Ascending aorta (tissue), 2 donors: ENCODE measurements around the gene TRAF2. TPM values are rescaled to one million over a fixed set of nuclear protein-coding genes. Genes with fewer than 3 reads are reported as not detected.

Experiments
- DNase-seq, 2 donors: peaks; one replicate each; pipeline ENCODE4 v3.0.0-alpha.2; 2019; ENCODE audit warnings: low spot score in 2 of 2
- H3K27ac ChIP-seq, 2 donors: fragments of 200-600 bp; sonication (generic); one replicate each; pipeline ENCODE4 v1.5.1; 2016 to 2017; ENCODE audit warnings: mild to moderate bottlenecking in 1 of 2
- H3K27me3 ChIP-seq: fragments of 200-600 bp; sonication (generic); one replicate; pipeline ENCODE4 v1.5.1; 2017
- H3K36me3 ChIP-seq, 2 donors: fragments of 200-600 bp; sonication (generic); one replicate each; pipeline ENCODE4 v1.5.1; 2016
- H3K4me1 ChIP-seq, 2 donors: fragments of 200-600 bp; sonication (generic); one replicate each; pipeline ENCODE4 v1.5.1; 2016 to 2017; ENCODE audit warnings: mild to moderate bottlenecking in 1 of 2
- H3K4me3 ChIP-seq, 2 donors: fragments of 200-600 bp; sonication (generic); one replicate each; pipeline ENCODE4 v1.5.1; 2016 to 2017; ENCODE audit warnings: mild to moderate bottlenecking in 1 of 2
- H3K9me3 ChIP-seq, 2 donors: fragments of 200-600 bp; sonication (generic); one replicate each; pipeline ENCODE4 v1.5.1; 2016
- intact Hi-C: fragments of 100-400 bp; cut with DNase I; formaldehyde crosslinking; loops from one replicate; pipeline ENCODE4 v1.15.1; 2023
- total RNA-seq: library from RNA; depleted of rRNA; stranded (reverse); fragments of >200 nt; gene quantifications from one replicate; pipeline ENCODE4 v1.1.0, GENCODE V29; 2016
- TF ChIP-seq, protein P1 (sequence below), 3 experiments: fragments of 200-600 bp in 2 of 3; fragments of 450-650 bp in 1 of 3; sonication (generic) in 2 of 3; IDR thresholded peaks; one replicate each; pipeline ENCODE4 v1.5.1; 2016 to 2019; ENCODE audit warnings: antibody characterized with exemption in 3 of 3, mild to moderate bottlenecking in 1 of 3, moderate library complexity in 1 of 3

Gene TRAF2
- total RNA-seq, 1 donor from 2014 or later: 4.4 TPM

- no peaks in the 10 kb centered on the region for H3K9me3 ChIP-seq
- H3K27me3 ChIP-seq: no peaks in the 10 kb centered on the region
- TF ChIP-seq, protein P1, sequence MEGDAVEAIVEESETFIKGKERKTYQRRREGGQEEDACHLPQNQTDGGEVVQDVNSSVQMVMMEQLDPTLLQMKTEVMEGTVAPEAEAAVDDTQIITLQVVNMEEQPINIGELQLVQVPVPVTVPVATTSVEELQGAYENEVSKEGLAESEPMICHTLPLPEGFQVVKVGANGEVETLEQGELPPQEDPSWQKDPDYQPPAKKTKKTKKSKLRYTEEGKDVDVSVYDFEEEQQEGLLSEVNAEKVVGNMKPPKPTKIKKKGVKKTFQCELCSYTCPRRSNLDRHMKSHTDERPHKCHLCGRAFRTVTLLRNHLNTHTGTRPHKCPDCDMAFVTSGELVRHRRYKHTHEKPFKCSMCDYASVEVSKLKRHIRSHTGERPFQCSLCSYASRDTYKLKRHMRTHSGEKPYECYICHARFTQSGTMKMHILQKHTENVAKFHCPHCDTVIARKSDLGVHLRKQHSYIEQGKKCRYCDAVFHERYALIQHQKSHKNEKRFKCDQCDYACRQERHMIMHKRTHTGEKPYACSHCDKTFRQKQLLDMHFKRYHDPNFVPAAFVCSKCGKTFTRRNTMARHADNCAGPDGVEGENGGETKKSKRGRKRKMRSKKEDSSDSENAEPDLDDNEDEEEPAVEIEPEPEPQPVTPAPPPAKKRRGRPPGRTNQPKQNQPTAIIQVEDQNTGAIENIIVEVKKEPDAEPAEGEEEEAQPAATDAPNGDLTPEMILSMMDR (IDR thresholded peaks at IDR 0.05): no peak
- H3K27ac ChIP-seq: no peak overlapping the region
- H3K4me1 ChIP-seq: no peaks in the 10 kb centered on the region
- DNase-seq: no peak
- peaks cover 3 to 5% of the 10 kb centered on the region in 2 donors for H3K36me3 ChIP-seq
- intact Hi-C loops: no loop called here
- no peak overlapping the region for H3K4me3 ChIP-seq
These were observed 48.0 kb downstream of the TRAF2 start for GRCh38 chr9:136934277-136934676.

- H3K27ac ChIP-seq: no peak overlapping the region
- peaks cover 17 to 18% of the 10 kb centered on the region in 2 donors for H3K36me3 ChIP-seq
- DNase-seq: no peak
- no peaks in the 10 kb centered on the region for H3K27me3 ChIP-seq
- TF ChIP-seq, protein P1 (IDR thresholded peaks at IDR 0.05): no peak
- intact Hi-C loops: no loop called here
- no peak overlapping the region for H3K4me3 ChIP-seq
- no peaks in the 10 kb centered on the region for H3K4me1 ChIP-seq
- no peaks in the 10 kb centered on the region for H3K9me3 ChIP-seq
These were observed 49.3 kb downstream of the TRAF2 start for GRCh38 chr9:136935651-136936050.

DNA sequence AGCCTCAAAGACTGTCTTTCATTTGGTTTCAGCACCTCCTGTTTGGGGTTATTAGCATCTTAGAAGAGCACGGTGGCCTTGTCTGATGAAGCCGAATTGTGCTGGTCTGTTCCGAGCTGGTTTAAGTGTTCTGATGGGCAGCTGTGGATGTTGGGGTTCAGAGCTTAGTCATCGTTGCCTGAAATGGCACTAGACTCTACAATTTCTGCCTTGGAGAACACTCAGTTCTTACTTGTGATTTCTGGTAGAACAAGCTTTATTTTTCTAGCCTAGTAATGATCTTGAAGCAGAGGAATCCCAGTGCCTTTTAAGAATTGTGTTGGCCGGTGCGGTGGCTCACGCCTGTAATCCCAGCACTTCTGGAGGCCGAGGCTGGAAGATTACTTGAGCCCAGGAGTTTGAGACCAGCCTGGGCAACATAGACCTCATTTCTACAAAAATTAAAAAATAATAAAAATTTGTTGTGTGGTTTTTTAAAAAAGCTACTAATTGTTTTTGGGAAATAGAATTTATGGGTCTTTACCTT lies 50.4 kb downstream of the TRAF2 start:
- intact Hi-C loops: no loop called here
- no peak for DNase-seq
- Histone ChIP-seq H3K4me3 (no peak overlapping the region), H3K9me3 (no peaks in the 10 kb centered on the region), H3K27ac (no peak overlapping the region), H3K4me1 (no peaks in the 10 kb centered on the region), H3K36me3 (peaks cover 28 to 29% of the 10 kb centered on the region in 2 donors), H3K27me3 (no peaks in the 10 kb centered on the region)
- TF ChIP-seq, protein P1 (IDR thresholded peaks at IDR 0.05): no peak

GRCh38 chr9:136937186-136938001 lies 51.1 kb downstream of the TRAF2 start:
- intact Hi-C loops: no loop called here
- no peaks in the 10 kb centered on the region for H3K9me3 ChIP-seq
- H3K36me3 ChIP-seq: peaks cover 35 to 36% of the 10 kb centered on the region in 2 donors
- DNase-seq: no peak
- H3K27me3 ChIP-seq: no peaks in the 10 kb centered on the region
- TF ChIP-seq, protein P1 (IDR thresholded peaks at IDR 0.05): no peak
- no peak overlapping the region for H3K4me3 ChIP-seq
- H3K4me1 ChIP-seq: peaks cover 0 to 1% of the 10 kb centered on the region in 2 donors
- no peak overlapping the region for H3K27ac ChIP-seq

- intact Hi-C loops: no loop called here
- Histone ChIP-seq H3K4me3 (no peak overlapping the region), H3K27ac (peak overlapping the region; percentile 9 to 16), H3K36me3 (peaks cover 40 to 43% of the 10 kb centered on the region in 2 donors), H3K4me1 (peaks cover 6 to 14% of the 10 kb centered on the region in 2 donors), H3K9me3 (no peaks in the 10 kb centered on the region), H3K27me3 (no peaks in the 10 kb centered on the region)
- DNase-seq: no peak
- TF ChIP-seq, protein P1 (IDR thresholded peaks at IDR 0.05): no peak
These were observed 53.2 kb downstream of the TRAF2 start for GRCh38 chr9:136939431-136939995.
